HG02884 (cell line): Measurements from ENCODE around the gene YIPF7.

ENCODE experiments used
- ATAC-seq: cut with Tn5 transposase; IDR thresholded peaks from one replicate; pipeline ENCODE4 v1.9.1; 2021; ENCODE audit warnings: mild to moderate bottlenecking, moderate library complexity; ENCODE audit not compliant: unreplicated experiment

The YIPF7 gene

DNA sequence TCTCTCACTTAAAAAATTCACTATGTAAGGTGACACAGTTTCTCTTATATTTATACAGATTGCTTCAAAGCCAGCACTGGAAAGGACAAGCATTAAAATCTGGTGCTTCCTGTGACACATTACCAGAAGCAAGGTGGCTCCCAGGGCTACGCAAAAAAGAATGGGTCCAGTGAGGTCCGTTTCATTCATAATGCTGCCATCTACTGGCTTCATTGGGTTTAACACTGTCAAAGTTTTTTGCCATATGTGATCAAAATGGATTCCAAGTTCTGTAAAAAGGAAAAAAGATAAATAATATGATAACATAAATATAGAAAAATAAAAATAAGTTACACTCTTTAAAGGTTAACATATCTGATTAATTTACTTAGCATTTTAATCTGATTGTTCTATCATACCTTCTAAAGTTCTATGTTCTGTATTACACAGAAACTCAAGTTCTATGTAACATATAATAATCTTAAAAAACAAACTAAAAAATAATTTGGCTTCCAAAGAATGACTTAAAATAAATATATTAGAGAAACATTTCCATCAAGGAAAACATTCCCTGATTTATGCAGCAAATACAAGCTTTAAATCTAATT is 22.1 kb downstream of the YIPF7 start:
- peak; percentile 97 for ATAC-seq

DNA sequence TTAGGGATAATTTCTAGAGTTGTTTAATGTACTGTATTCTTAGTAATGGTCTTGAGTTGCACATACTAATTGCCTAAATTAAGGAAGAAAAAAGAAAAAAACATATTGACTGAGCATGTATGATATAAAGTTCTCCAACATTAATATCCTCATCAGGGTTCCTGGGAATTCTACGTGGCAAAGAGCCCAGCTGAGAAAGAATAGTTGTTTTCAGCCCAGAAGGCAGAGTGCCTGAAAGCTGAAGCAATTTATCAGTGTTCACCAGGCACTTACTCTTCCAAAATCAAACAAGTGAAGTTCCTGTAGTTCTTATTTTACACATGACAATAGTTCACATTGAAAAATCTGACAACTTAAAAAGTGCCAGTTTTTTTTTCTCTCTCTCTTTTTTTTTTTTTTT is 27.7 kb downstream of the YIPF7 start:
- ATAC-seq = no peak

DNA sequence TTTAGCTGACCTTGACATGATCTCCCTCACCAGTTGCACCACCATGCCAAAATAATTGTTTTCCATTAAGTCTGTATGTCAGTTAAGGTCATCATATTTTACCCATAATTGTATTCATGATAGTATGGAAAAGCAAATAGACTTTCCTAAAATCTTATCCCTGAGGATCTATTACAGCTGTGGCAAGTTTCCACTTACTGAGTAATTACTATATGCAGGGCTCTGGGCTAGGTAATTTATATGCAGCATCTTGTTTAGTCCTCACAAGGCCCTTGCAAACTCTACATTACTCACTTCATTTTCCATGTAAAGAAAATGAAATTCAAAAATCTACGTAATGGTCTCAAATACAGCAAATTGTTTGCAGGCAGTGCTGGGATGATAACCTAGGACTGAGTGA is 34.8 kb downstream of the YIPF7 start:
- ATAC-seq = no peak

DNA sequence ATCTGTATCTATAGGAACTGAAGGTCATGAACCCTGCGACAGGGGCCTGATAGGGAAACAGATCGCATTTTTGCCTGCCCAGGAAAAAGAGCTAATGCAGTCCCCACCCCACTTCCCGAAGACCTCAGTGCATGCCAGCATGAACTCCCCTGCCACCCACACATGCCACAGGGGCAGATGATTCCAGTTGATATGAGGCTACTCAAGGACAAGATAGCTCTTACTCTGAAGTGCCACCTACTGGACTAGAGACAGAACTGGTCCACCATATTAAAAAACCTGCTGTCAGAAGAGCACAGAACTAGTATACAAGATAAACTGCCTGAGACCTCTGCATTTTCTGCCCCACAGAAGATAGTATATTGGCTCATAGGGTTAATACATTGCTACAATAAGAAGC is 68.0 kb downstream of the YIPF7 start:
- ATAC-seq = no peak

DNA sequence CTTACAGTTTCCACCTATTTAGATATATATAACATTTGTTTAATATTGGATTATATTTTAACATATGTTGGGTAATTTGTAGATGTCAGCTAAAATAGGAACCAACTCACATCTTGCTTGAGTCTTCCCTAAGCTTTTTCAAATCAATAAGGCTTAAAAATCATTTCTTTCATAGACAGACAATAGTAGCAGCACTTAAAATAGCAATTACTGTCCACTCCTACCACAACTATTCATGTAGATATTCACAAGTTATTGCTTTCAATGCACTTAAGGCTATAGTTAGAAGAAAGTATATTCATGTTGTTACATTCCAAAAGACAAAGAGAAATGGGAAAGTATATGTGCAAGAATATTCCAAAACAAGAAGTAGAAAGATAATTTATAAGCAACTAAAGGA is 71.2 kb downstream of the YIPF7 start:
- no peak for ATAC-seq

DNA sequence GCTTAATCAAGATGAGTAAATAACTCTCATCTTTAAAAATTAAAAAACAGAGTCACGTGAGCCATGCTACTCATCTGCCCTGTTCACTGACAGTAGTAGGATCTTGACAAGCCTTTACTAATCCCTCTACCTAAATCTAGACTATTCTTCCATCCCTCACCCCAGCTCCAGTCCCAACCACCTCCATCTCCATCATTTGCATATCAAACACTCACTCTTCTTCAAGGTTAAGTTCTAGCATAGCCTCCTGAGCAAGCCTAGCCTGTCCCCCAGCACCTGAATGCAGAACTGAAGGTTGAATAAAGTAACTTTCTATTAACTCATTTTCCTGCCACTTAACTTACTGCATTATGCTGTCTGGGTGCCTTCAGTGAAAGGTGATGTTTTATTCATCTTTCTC is 72.5 kb downstream of the YIPF7 start:
- ATAC-seq = no peak
